ENCODE measurements around the gene DSTN.

The DSTN gene

DNA sequence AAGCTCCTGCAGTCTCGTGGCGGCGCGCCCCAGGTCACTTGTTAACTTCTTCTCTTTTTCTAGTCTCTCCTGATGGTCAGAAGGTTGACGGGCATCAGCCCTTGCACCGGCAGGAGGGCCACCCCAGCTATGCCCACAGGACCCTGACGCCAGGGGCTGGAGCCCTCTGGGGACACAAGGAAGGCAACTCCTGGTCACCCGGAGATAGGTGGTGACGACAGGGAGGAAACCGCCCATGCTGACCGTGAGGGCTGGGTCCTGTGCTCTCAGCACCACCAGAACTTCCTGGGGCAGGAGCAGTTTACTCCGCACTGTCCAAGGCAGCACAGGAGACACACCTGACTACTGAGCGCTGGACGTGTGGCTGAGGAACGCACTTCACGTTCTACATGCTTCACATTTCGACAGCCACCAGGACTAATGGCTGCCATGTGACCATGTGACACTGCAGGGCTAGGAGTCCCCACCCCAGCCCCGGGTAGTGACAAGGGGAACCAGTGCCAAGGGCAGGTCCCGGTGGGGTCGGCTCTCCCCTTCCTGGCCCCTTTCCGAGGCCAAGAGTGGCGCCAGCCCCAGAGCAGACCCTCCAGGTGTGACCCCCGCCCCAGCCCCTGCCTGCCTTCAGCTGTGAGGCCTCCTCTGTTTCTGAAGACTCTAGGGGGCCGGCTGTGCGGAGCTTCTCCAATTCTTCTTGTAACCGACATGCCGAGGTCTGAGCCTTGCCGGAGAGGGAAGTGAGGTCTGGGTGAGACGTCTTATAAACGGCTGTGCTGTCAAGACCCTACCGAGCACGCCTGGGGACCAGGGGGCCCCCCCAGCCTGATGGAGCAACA, 45.2 kb downstream of the DSTN start:
- Histone ChIP-seq H3K36me3 (ENCODE audit: control insufficient read depth, insufficient read depth, low read length) (peaks cover 14% of the 10 kb centered on the region), H3K27ac (ENCODE audit: insufficient read depth, low read length, poor library complexity, severe bottlenecking) (no peak overlapping the region), H3K9me3 (ENCODE audit: control insufficient read depth, low read length) (no peaks in the 10 kb centered on the region), H3K27me3 (replicated peaks; ENCODE audit: control insufficient read depth, insufficient read depth, low read length, poor library complexity, severe bottlenecking) (no peaks in the 10 kb centered on the region), H3K4me3 (ENCODE audit: insufficient read depth, low read depth, low read length, poor library complexity, severe bottlenecking) (no peak overlapping the region), H3K4me1 (ENCODE audit: control insufficient read depth, insufficient read depth, low read length, poor library complexity, severe bottlenecking) (peaks cover 30% of the 10 kb centered on the region)
- DNase-seq = no peak

DNA sequence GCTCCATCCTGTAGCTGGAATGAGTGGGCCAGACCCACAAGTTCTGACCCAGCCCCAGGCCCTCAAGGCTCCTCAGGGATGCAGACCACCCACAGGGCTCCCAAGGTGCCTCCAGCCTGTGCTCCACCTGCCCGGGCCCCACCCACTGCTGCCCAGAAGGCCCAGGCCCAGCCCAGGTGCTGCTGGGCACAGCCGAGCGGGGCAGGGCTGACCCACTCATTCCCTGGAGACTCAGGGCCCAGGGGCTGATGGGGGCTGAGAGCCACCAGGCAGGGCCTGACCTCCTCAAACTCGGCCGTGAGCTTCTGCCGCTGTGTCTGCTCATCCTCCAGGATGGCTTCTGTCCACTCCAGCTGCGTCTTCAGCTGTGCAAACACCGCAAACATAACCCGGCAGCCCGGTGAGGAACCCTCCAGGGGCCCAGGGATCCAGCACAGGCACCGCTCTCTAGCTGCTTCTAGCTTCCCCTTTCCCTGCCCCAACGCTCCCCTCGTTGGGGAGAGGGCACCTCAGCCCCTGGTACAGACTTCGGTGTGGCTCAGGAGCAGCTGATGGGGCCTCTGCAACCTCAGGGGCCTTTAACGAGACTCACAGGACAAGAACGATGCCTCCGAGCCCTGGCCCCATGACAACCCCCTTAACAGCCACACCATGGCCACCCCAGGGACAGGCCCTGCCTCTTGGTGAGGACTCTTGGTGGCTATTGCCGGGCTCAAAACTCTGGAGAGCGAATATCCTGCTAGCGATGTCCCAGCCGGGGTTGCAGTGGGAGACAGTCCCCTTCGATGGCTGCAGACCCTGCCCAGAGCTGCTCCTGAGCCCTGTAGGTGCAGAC, 46.0 kb downstream of the DSTN start:
- no peak for DNase-seq
- H3K27me3 ChIP-seq (replicated peaks; ENCODE audit: control insufficient read depth, insufficient read depth, low read length, poor library complexity, severe bottlenecking) = no peaks in the 10 kb centered on the region
- no peak overlapping the region for H3K4me3 ChIP-seq (ENCODE audit: insufficient read depth, low read depth, low read length, poor library complexity, severe bottlenecking)
- peaks cover 22% of the 10 kb centered on the region for H3K4me1 ChIP-seq (ENCODE audit: control insufficient read depth, insufficient read depth, low read length, poor library complexity, severe bottlenecking)
- no peak overlapping the region for H3K27ac ChIP-seq (ENCODE audit: insufficient read depth, low read length, poor library complexity, severe bottlenecking)
- peaks cover 22% of the 10 kb centered on the region for H3K36me3 ChIP-seq (ENCODE audit: control insufficient read depth, insufficient read depth, low read length)
- no peaks in the 10 kb centered on the region for H3K9me3 ChIP-seq (ENCODE audit: control insufficient read depth, low read length)

DNA sequence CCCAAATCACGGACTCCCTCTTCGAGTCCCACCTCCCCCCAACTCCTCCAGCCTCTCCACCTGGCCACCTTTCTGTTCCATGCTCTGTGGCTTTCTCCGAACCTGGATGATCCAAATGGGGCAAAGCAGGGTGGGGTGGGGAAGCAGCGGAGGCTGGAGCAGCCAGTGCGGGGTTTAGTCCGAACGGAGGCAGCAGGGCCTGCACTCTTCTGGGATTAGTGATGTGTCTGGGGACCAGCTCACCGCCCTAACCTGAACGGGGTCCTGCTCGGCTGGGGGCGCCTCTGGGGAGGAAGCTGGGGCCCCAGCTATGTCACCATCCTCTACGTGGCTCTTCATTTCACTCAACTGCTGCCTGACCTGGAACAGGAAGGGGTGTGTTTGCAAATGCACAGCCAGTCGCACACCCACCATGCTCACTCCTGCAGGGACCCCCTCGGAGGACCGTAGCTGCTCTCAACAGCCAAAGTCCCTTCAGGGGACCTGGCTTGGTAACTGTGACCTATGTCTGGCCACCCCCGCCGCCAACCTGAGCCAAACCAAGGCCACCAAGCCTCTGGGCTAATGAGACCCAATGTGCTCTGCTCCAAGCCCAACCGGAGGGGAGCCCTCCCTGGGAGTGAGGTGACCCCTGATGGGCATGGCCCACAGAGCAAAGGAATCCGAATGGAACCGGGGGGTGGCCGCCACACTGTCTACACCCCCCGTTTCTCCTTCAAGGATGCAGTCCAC, 46.8 kb downstream of the DSTN start:
- Histone ChIP-seq H3K4me3 (ENCODE audit: insufficient read depth, low read depth, low read length, poor library complexity, severe bottlenecking) (no peak overlapping the region), H3K27ac (ENCODE audit: insufficient read depth, low read length, poor library complexity, severe bottlenecking) (no peak overlapping the region), H3K9me3 (ENCODE audit: control insufficient read depth, low read length) (no peaks in the 10 kb centered on the region), H3K27me3 (replicated peaks; ENCODE audit: control insufficient read depth, insufficient read depth, low read length, poor library complexity, severe bottlenecking) (no peaks in the 10 kb centered on the region), H3K36me3 (ENCODE audit: control insufficient read depth, insufficient read depth, low read length) (peaks cover 29% of the 10 kb centered on the region), H3K4me1 (ENCODE audit: control insufficient read depth, insufficient read depth, low read length, poor library complexity, severe bottlenecking) (peaks cover 15% of the 10 kb centered on the region)
- DNase-seq = no peak

DNA sequence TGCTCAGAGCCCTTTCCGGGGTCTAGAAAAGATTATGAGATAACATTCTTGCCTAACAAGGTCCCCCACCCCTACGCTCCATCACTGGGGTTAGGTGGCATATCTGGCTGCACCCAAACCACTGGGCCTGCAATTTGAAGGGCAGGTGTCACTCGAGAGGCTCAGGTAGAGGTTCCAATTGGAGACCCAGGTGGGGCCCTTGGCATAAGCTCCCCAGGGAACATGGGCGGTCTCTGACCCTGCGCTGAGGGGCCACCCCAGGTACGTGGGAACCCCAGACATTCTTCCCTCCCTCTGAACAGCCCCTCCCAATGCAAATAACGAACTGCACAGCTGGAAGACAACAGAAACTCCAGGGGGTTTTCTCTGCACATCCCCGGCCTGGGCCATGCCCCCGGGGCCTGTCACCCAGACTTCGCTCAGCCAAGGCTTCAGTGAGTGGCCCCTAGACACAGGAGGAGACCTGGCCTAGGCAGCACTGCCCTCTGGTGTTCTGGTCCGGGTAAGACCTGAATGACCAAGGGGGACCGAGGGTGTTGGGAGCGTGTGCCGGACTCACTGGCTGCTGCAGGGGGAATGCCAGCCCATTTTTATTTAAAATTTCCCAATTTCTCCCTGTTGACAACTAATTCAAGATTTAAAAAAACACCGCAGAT, 47.5 kb downstream of the DSTN start:
- Histone ChIP-seq H3K36me3 (ENCODE audit: control insufficient read depth, insufficient read depth, low read length) (peaks cover 35% of the 10 kb centered on the region), H3K27ac (ENCODE audit: insufficient read depth, low read length, poor library complexity, severe bottlenecking) (no peak overlapping the region), H3K4me3 (ENCODE audit: insufficient read depth, low read depth, low read length, poor library complexity, severe bottlenecking) (no peak overlapping the region), H3K9me3 (ENCODE audit: control insufficient read depth, low read length) (no peaks in the 10 kb centered on the region), H3K27me3 (replicated peaks; ENCODE audit: control insufficient read depth, insufficient read depth, low read length, poor library complexity, severe bottlenecking) (no peaks in the 10 kb centered on the region), H3K4me1 (ENCODE audit: control insufficient read depth, insufficient read depth, low read length, poor library complexity, severe bottlenecking) (peaks cover 8% of the 10 kb centered on the region)
- peak in 2 of 3 donors; percentile 30 to 34 for DNase-seq

DNA sequence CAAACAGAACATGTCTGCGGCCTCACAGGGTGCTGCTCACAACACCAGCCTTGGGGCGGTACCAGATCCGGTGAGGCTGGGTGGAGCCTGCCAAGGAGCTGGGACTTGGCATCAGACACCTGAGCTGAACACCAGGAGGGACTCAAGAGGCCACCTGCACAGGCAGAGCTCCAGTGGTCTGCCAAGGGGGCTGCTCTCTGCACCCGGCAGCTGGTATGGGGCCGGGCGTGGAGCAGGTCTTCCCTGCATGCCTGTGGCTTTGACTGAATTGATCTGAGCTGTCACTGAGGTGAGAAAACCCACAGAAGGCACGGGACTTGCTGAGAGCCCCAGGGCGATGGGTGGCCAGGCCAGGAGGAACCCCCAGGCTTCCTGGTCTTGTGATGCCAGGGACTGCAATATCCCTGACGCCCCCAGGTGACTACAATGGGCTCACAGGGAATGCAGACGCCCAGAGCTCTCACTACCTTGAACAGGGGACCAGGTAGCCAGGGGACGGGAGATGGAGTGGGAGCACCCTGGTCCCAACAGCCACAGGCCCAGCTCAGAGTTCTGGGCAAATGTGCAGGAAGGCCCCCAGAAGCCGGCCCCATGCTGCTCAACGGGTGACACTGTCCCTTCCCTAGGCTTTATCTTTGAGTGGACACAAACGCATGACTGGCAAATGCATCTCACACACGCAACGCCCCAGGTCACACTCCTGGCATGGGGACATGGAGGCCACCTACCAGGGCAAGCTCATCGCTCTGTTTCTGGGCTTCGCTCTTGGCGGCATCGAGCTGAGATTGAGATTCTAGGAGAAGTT, 48.2 kb downstream of the DSTN start:
- peaks cover under 1% of the 10 kb centered on the region for H3K4me1 ChIP-seq (ENCODE audit: control insufficient read depth, insufficient read depth, low read length, poor library complexity, severe bottlenecking)
- no peak overlapping the region for H3K4me3 ChIP-seq (ENCODE audit: insufficient read depth, low read depth, low read length, poor library complexity, severe bottlenecking)
- DNase-seq = no peak
- peaks cover 40% of the 10 kb centered on the region for H3K36me3 ChIP-seq (ENCODE audit: control insufficient read depth, insufficient read depth, low read length)
- no peaks in the 10 kb centered on the region for H3K9me3 ChIP-seq (ENCODE audit: control insufficient read depth, low read length)
- H3K27ac ChIP-seq (ENCODE audit: insufficient read depth, low read length, poor library complexity, severe bottlenecking) = no peak overlapping the region
- no peaks in the 10 kb centered on the region for H3K27me3 ChIP-seq (replicated peaks; ENCODE audit: control insufficient read depth, insufficient read depth, low read length, poor library complexity, severe bottlenecking)

DNA sequence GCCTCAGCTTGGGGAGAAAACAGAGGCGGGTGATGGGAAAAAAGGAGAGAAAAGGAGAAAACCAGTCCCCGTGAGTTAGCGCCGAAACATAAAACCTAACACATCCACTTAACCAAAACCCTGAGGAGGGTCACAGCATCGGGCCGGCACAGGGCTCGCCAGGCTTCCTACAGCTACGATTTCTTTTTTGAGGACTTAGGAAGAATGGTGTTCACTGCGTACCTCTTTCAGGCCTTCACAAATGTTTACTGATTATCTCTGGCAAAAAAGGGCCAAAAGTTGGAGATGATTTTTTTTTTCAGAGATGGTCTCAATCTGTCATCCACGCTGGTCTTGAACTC, 48.8 kb downstream of the DSTN start:
- no peaks in the 10 kb centered on the region for H3K4me1 ChIP-seq (ENCODE audit: control insufficient read depth, insufficient read depth, low read length, poor library complexity, severe bottlenecking)
- no peaks in the 10 kb centered on the region for H3K9me3 ChIP-seq (ENCODE audit: control insufficient read depth, low read length)
- H3K27ac ChIP-seq (ENCODE audit: insufficient read depth, low read length, poor library complexity, severe bottlenecking) = no peak overlapping the region
- H3K4me3 ChIP-seq (ENCODE audit: insufficient read depth, low read depth, low read length, poor library complexity, severe bottlenecking) = no peak overlapping the region
- H3K36me3 ChIP-seq (ENCODE audit: control insufficient read depth, insufficient read depth, low read length) = peaks cover 42% of the 10 kb centered on the region
- no peak for DNase-seq
- no peaks in the 10 kb centered on the region for H3K27me3 ChIP-seq (replicated peaks; ENCODE audit: control insufficient read depth, insufficient read depth, low read length, poor library complexity, severe bottlenecking)

DNA sequence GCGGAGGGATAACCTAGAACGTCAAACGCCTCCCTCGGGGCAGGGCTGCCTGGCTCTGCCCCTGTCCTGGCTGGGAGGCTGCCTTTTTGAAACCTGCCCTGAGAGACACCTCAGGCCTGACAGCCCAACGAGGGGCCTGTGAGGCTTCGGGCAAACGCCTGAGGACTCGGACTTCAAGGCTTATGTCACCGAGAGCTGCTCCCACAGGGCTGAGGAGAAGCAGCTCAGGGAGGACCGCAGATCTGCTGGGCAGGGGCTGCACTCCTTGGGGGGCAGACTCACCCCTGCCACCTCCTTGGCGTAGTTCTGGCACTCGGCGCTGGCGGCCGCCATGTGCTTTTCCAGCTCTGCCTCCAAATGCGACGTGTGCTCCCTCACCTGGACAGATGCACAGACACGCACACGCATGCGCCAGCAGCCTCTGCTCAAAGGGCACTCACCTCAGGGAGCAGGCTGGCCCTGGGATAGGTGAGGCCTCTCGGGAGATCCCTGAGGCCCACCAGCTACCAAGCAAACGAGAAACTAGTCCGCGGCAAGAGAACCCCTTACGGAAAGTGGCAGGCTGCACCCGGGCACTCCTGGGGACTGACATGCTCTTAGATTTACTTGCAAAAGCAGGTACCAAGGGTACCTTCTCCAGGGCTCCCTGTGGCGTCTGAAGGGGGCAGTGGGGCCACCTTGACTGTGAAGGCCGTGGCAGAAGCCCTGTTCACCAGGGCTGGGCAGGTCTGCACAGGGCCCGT, 49.6 kb downstream of the DSTN start:
- Histone ChIP-seq H3K27ac (ENCODE audit: insufficient read depth, low read length, poor library complexity, severe bottlenecking) (no peak overlapping the region), H3K27me3 (replicated peaks; ENCODE audit: control insufficient read depth, insufficient read depth, low read length, poor library complexity, severe bottlenecking) (no peaks in the 10 kb centered on the region), H3K4me1 (ENCODE audit: control insufficient read depth, insufficient read depth, low read length, poor library complexity, severe bottlenecking) (no peaks in the 10 kb centered on the region), H3K36me3 (ENCODE audit: control insufficient read depth, insufficient read depth, low read length) (peaks cover 45% of the 10 kb centered on the region), H3K9me3 (ENCODE audit: control insufficient read depth, low read length) (no peaks in the 10 kb centered on the region), H3K4me3 (ENCODE audit: insufficient read depth, low read depth, low read length, poor library complexity, severe bottlenecking) (no peak overlapping the region)
- DNase-seq = no peak

DNA sequence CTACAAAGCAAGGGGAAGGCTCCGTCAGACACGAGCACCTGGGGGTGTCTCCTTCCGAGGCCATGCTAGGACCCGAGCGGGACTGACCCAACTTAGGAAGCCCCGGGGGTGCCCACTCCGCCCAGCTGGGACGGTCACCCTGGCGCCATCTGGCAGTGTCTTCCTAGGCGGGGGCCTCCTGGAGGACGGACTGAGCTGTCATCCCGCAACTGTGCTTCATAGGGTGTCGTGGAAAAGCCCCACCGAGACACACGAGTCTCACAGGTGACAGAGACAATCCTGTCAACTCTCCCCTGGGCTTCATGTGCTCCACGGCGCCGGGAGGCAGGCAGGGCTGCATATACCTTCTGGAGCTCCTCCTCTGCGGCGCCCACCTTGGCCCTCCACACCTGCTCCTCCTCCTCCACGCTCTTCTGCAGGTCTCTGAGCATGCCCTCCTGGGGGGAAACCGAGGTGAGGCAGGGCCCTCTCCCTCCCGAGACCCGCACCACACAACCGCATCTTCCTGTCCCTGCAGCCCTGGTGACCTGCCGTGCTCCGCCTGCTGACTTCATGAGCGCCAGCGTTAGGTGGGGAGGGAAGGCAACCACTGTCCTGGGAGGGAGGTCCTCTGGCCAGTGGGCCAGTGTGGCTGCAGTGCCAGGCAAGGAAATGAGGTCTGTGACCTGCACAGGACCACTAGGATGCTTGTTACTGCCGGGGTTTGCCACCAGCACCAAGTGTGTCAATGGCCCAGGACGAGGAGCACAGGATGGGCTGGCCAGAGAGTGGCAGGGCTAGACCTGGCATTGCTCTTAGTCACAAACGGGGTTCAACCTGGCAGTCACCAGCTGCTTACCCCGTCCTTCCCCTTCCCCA, 50.7 kb downstream of the DSTN start:
- Histone ChIP-seq H3K4me3 (ENCODE audit: insufficient read depth, low read depth, low read length, poor library complexity, severe bottlenecking) (no peak overlapping the region), H3K4me1 (ENCODE audit: control insufficient read depth, insufficient read depth, low read length, poor library complexity, severe bottlenecking) (no peaks in the 10 kb centered on the region), H3K9me3 (ENCODE audit: control insufficient read depth, low read length) (no peaks in the 10 kb centered on the region), H3K36me3 (ENCODE audit: control insufficient read depth, insufficient read depth, low read length) (peaks cover 51% of the 10 kb centered on the region), H3K27me3 (replicated peaks; ENCODE audit: control insufficient read depth, insufficient read depth, low read length, poor library complexity, severe bottlenecking) (no peaks in the 10 kb centered on the region), H3K27ac (ENCODE audit: insufficient read depth, low read length, poor library complexity, severe bottlenecking) (no peak overlapping the region)
- DNase-seq = no peak

Data from effector memory CD4-positive, alpha-beta T cell (primary cell).